GM21529 (cell line): ENCODE data around the gene ZAP70.

Source experiments
- ATAC-seq: cut with Tn5 transposase; IDR thresholded peaks from one replicate; pipeline ENCODE4 v1.9.1; 2021; ENCODE audit not compliant: unreplicated experiment

ZAP70 gene

GRCh38 chr2:97747716-97748115 lies 34.3 kb downstream of the ZAP70 start:
- no peak for ATAC-seq

GRCh38 chr2:97749581-97749980 lies 36.2 kb downstream of the ZAP70 start:
- ATAC-seq, result no peak

GRCh38 chr2:97750017-97750416 lies 36.6 kb downstream of the ZAP70 start:
- ATAC-seq, result no peak

- no peak for ATAC-seq
Observed at GRCh38 chr2:97751752-97752151, 38.4 kb downstream of the ZAP70 start.

GRCh38 chr2:97752342-97753334 lies 39.3 kb downstream of the ZAP70 start:
- no peak for ATAC-seq

- ATAC-seq, result no peak
Observed at GRCh38 chr2:97754690-97755346, 41.4 kb downstream of the ZAP70 start.

- no peak for ATAC-seq
Observed at GRCh38 chr2:97755491-97755890, 42.1 kb downstream of the ZAP70 start.

- no peak for ATAC-seq
Observed at GRCh38 chr2:97757062-97757461, 43.7 kb downstream of the ZAP70 start.

- ATAC-seq, result no peak
Observed at GRCh38 chr2:97758131-97758705, 44.8 kb downstream of the ZAP70 start.

- no peak for ATAC-seq
Observed at GRCh38 chr2:97759727-97760407, 46.5 kb downstream of the ZAP70 start.

- ATAC-seq, result no peak
Observed at GRCh38 chr2:97760480-97761049, 47.2 kb downstream of the ZAP70 start.

- ATAC-seq, result no peak
Observed at GRCh38 chr2:97761192-97761591, 47.8 kb downstream of the ZAP70 start.

- no peak for ATAC-seq
Observed at GRCh38 chr2:97763176-97763845, 49.9 kb downstream of the ZAP70 start.

GRCh38 chr2:97764559-97765263 lies 51.3 kb downstream of the ZAP70 start:
- no peak for ATAC-seq

- ATAC-seq, result no peak
Observed at GRCh38 chr2:97765933-97766332, 52.6 kb downstream of the ZAP70 start.

- no peak for ATAC-seq
Observed at GRCh38 chr2:97766567-97766966, 53.2 kb downstream of the ZAP70 start.

- no peak for ATAC-seq
Observed at GRCh38 chr2:97769308-97769707, 55.9 kb downstream of the ZAP70 start.

- no peak for ATAC-seq
Observed at GRCh38 chr2:97769711-97770110, 56.3 kb downstream of the ZAP70 start.

GRCh38 chr2:97770445-97770844 lies 57.1 kb downstream of the ZAP70 start:
- no peak for ATAC-seq

GRCh38 chr2:97774425-97774824 lies 61.0 kb downstream of the ZAP70 start:
- no peak for ATAC-seq
